ENCODE data around the gene RNF166. TPM values are rescaled to one million over a fixed set of nuclear protein-coding genes. Genes with fewer than 3 reads are reported as not detected.

Gene RNF166
- total RNA-seq (2021): 22.3 and 26.5 TPM in 2 replicates
- long read RNA-seq, transcript RNF166-201 (6 exons, 1,883 nt): major isoform, 9 of 19 reads
- long read RNA-seq, partial matches to known transcripts: 4 of 19 reads
- long read RNA-seq, other reads (novel, unspliced or antisense): 6 of 19 reads

- no peak within 1 kb of the TSS for H4K8ac ChIP-seq (replicated peaks; ENCODE audit: insufficient read length, low read depth, low read length)
- no peak within 1 kb of the TSS for H3K18ac ChIP-seq (ENCODE audit: insufficient read length, low read depth, low read length)
- Mint-ChIP-seq H3K27ac (peak within 1 kb of the TSS in 2 of 3 experiments; percentile 10 to 91; a peak in 3 of 7 replicates), H3K4me3 (peak within 1 kb of the TSS; percentile 83 to 89), H3K9me3 (no peaks in the 10 kb centered on the region; a peak in 1 of 5 replicates), H3K27me3 (ENCODE audit: low read depth) (no peaks in the 10 kb centered on the region), H3K4me1 (peaks cover 16 to 17% of the 10 kb centered on the region in 2 experiments), H3K36me3 (ENCODE audit: insufficient read depth in 1 of 3, low read depth in 3 of 3) (peaks cover 0 to 4% (median 2%) of the 10 kb centered on the region in 3 experiments; a peak in 3 of 7 replicates)
- H4K91ac ChIP-seq (ENCODE audit: insufficient read length, low read depth, low read length): no peak within 1 kb of the TSS
- no peak within 1 kb of the TSS for H2AK5ac ChIP-seq (ENCODE audit: insufficient read length, low read length)
- H2AFZ ChIP-seq (ENCODE audit: low read length): no peak within 1 kb of the TSS
- H4K20me1 ChIP-seq (ENCODE audit: control insufficient read depth, insufficient read depth, insufficient read length): no peaks in the 10 kb centered on the region
- H3K14ac ChIP-seq (ENCODE audit: insufficient read depth, low read length): no peak within 1 kb of the TSS; the same call in 1 of the 2 replicates
- WGBS (ENCODE audit: extremely low coverage, insufficient read length, low lambda C conversion rate): no CpG with 5 or more reads among the region's 86 CpGs
- H3K9ac ChIP-seq (ENCODE audit: extremely low read depth, insufficient read length, low read length): peak within 1 kb of the TSS; percentile 45
- H2BK12ac ChIP-seq (ENCODE audit: insufficient read length, low read depth, low read length): no peak within 1 kb of the TSS
- H3K4me2 ChIP-seq (ENCODE audit: insufficient read depth, insufficient read length, low read length): peak within 1 kb of the TSS; percentile 95
- peaks cover 3% of the 10 kb centered on the region; the same call in 1 of the 2 replicates for H3K79me2 ChIP-seq (ENCODE audit: insufficient read depth, low read length)
- H4K5ac ChIP-seq (ENCODE audit: insufficient read length, low read depth, low read length): no peak within 1 kb of the TSS
- no peak within 1 kb of the TSS for H3K27ac ChIP-seq (ENCODE audit: insufficient read length, low read depth, low read length)
- DNase-seq: peak; percentile 85
- no peak within 1 kb of the TSS for H3K4ac ChIP-seq (ENCODE audit: low read depth, low read length)
- H3K56ac ChIP-seq (ENCODE audit: insufficient read length, low read depth, low read length): no peak within 1 kb of the TSS
- no peak within 1 kb of the TSS for H2BK5ac ChIP-seq (ENCODE audit: insufficient read length, low read length)
- no peak within 1 kb of the TSS for H3T11ph ChIP-seq (ENCODE audit: low read length)
- H3K23ac ChIP-seq (ENCODE audit: insufficient read length, low read depth, low read length): no peak within 1 kb of the TSS
- H3K23me2 ChIP-seq (ENCODE audit: insufficient read length, low read depth, low read length, poor library complexity, severe bottlenecking): peaks cover 6% of the 10 kb centered on the region
- no peak within 1 kb of the TSS for H2BK120ac ChIP-seq (ENCODE audit: low read depth, low read length, poor library complexity, severe bottlenecking)
- peaks cover 4% of the 10 kb centered on the region; the same call in 1 of the 2 replicates for H3K4me1 ChIP-seq (ENCODE audit: insufficient read depth, low read length)
- no peak within 1 kb of the TSS for H2BK15ac ChIP-seq (ENCODE audit: low read depth, low read length)
- peaks cover 7% of the 10 kb centered on the region for H3K79me1 ChIP-seq (ENCODE audit: insufficient read depth, low read depth, low read length, poor library complexity, severe bottlenecking)
- H3K27me3 ChIP-seq (ENCODE audit: insufficient read depth, low read length): no peaks in the 10 kb centered on the region
- H3K9me3 ChIP-seq (ENCODE audit: control insufficient read depth, low read depth, low read length): no peaks in the 10 kb centered on the region
- TF ChIP-seq, protein P1, sequence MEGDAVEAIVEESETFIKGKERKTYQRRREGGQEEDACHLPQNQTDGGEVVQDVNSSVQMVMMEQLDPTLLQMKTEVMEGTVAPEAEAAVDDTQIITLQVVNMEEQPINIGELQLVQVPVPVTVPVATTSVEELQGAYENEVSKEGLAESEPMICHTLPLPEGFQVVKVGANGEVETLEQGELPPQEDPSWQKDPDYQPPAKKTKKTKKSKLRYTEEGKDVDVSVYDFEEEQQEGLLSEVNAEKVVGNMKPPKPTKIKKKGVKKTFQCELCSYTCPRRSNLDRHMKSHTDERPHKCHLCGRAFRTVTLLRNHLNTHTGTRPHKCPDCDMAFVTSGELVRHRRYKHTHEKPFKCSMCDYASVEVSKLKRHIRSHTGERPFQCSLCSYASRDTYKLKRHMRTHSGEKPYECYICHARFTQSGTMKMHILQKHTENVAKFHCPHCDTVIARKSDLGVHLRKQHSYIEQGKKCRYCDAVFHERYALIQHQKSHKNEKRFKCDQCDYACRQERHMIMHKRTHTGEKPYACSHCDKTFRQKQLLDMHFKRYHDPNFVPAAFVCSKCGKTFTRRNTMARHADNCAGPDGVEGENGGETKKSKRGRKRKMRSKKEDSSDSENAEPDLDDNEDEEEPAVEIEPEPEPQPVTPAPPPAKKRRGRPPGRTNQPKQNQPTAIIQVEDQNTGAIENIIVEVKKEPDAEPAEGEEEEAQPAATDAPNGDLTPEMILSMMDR (conservative IDR thresholded peaks at IDR 0.05): no peak
- H2BK20ac ChIP-seq (ENCODE audit: low read depth, low read length, poor library complexity, severe bottlenecking): no peak within 1 kb of the TSS
These were observed at the start of gene RNF166, which contains the start of gene CTU2 for GRCh38 chr16:88706229-88706964. TSS of gene RNF166 (minus strand) at chr16:88706408. CDS start at chr16:88706325, 83 bp downstream. TSS of gene CTU2 (plus strand) at chr16:88706503. CDS start at chr16:88706531, 28 bp downstream.

All from H9 (cell line).